Upper lobe of left lung (tissue), 6 donors: Measurements from ENCODE around the gene FAM229A. TPM values are rescaled to one million over a fixed set of nuclear protein-coding genes. Genes with fewer than 3 reads are reported as not detected.
A peak's percentile ranks its signal among the peaks of the same experiment; 100 is the strongest.

Experiments
- ATAC-seq, 2 donors: fragments of 200-7000 bp; cut with Tn5 transposase; one replicate each; pipeline ENCODE4 v1.9.1; 2022; ENCODE audit warnings: mild to moderate bottlenecking in 2 of 2, moderate library complexity in 2 of 2; ENCODE audit not compliant: low FRiP score in 2 of 2
- DNase-seq, 2 donors: peaks; one replicate each; pipeline ENCODE4 v3.0.0-alpha.2; 2019 to 2020
- H3K27ac ChIP-seq, 4 donors: fragments of 200-600 bp; sonication (generic); one replicate each; pipeline ENCODE4 v1.5.1; 2016 to 2019
- H3K27me3 ChIP-seq, 4 donors: fragments of 200-600 bp; sonication (generic); one replicate each; pipeline ENCODE4 v1.5.1; 2017 to 2019
- H3K36me3 ChIP-seq, 4 donors: fragments of 200-600 bp; sonication (generic); one replicate each; pipeline ENCODE4 v1.5.1; 2016 to 2019
- H3K4me1 ChIP-seq, 4 donors: fragments of 200-600 bp; sonication (generic); one replicate each; pipeline ENCODE4 v1.5.1; 2018 to 2019
- H3K4me3 ChIP-seq, 4 donors: fragments of 200-600 bp; sonication (generic); one replicate each; pipeline ENCODE4 v1.5.1; 2017 to 2019; ENCODE audit warnings: mild to moderate bottlenecking in 2 of 4, moderate library complexity in 1 of 4
- H3K9me3 ChIP-seq, 4 donors: fragments of 200-600 bp; sonication (generic); one replicate each; pipeline ENCODE4 v1.5.1; 2018 to 2019
- EP300 ChIP-seq, 4 donors: sonication (generic); formaldehyde crosslinking; IDR thresholded peaks; one replicate each; pipeline ENCODE4 v1.5.1; 2017; ENCODE audit warnings: antibody characterized with exemption in 4 of 4, control low read depth in 2 of 4
- POLR2A ChIP-seq, 4 donors: fragments of 450-650 bp; IDR thresholded peaks; one replicate each; pipeline ENCODE4 v1.5.1; 2016 to 2017; ENCODE audit warnings: antibody characterized with exemption in 4 of 4, mild to moderate bottlenecking in 2 of 4
- POLR2AphosphoS5 ChIP-seq, 2 donors: sonication (generic); formaldehyde crosslinking; IDR thresholded peaks; one replicate each; pipeline ENCODE4 v1.5.1; 2017; ENCODE audit warnings: antibody characterized with exemption in 2 of 2
- WGBS, 2 donors: methylation state at CpG; one replicate each; pipeline ENCODE4 v1.1.5; 2017 to 2018; 5-methylcytosine and 5-hydroxymethylcytosine counted together
- total RNA-seq, 6 donors: library from RNA; depleted of rRNA in 4 of 6; stranded (reverse); fragments of >200 nt in 4 of 6; gene quantifications; one replicate each; pipeline versions ENCODE4 v1.1.0 to v1.2.1, GENCODE V29; 2016 to 2021
- TF ChIP-seq, protein P1 (sequence below), 6 experiments: fragments of 450-650 bp in 4 of 6; fragments of 200-600 bp in 2 of 6; sonication (generic) in 2 of 6; IDR thresholded peaks; one replicate each; pipeline ENCODE4 v1.5.1; 2016 to 2019; ENCODE audit warnings: antibody characterized with exemption in 6 of 6
- donor health status: DM: no; HTN: no; CAD: no; lungs with moderate emphysema.
- donor health status: DM: no; HTN: yes; CAD: no; lungs with severe emphysema.

Gene FAM229A
- total RNA-seq, 6 donors from 2014 or later: 4.3 to 43.0 (median 10.5) TPM

DNA sequence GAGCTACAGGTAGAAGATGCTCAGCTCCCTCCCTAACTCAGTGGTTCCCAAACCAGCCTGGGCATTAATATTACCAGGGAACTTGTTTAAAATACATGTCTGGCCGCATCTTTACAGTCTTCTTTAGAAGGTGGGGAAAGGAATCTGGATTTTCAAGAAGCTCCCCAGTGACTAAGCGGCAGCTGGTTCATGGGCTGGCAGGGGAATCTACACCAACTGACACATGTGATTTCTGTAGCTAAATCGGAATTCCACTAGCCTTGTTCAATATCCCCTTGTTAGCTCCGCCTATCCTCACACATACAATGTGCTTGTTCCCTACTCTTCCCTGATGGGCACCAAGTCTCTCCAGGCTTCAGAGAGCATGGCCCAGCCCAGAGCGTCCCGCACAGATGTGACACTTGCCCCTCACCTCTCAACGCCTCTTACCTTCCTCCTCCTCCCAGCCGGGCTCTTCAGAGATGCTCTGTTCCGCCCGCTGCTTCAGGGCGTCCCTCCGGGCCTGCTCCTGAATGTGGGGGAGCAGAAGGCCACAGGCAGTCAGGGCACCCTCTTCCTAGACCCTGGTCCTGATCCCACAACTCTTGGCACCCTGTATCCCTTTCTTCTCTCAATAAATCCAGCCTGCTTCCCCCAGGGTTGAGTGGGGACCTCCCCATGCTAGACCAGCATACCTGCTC, 15.4 kb upstream of the FAM229A start:
- no peak for ATAC-seq
- no peaks in the 10 kb centered on the region for H3K27me3 ChIP-seq
- no peaks in the 10 kb centered on the region for H3K9me3 ChIP-seq
- 90% methylated on average over 12 of the region's 12 CpGs for whole genome bisulfite sequencing, 2 donors
- no peaks in the 10 kb centered on the region for H3K4me1 ChIP-seq
- peaks cover 45 to 100% (median 87%) of the 10 kb centered on the region in 4 donors for H3K36me3 ChIP-seq
- DNase-seq: peak in 1 of 2 donors; percentile 30
- TF ChIP-seq POLR2AphosphoS5 (IDR thresholded peaks at IDR 0.05) (no peak), POLR2A (IDR thresholded peaks at IDR 0.05) (no peak), EP300 (IDR thresholded peaks at IDR 0.05) (no peak)
- TF ChIP-seq, protein P1, sequence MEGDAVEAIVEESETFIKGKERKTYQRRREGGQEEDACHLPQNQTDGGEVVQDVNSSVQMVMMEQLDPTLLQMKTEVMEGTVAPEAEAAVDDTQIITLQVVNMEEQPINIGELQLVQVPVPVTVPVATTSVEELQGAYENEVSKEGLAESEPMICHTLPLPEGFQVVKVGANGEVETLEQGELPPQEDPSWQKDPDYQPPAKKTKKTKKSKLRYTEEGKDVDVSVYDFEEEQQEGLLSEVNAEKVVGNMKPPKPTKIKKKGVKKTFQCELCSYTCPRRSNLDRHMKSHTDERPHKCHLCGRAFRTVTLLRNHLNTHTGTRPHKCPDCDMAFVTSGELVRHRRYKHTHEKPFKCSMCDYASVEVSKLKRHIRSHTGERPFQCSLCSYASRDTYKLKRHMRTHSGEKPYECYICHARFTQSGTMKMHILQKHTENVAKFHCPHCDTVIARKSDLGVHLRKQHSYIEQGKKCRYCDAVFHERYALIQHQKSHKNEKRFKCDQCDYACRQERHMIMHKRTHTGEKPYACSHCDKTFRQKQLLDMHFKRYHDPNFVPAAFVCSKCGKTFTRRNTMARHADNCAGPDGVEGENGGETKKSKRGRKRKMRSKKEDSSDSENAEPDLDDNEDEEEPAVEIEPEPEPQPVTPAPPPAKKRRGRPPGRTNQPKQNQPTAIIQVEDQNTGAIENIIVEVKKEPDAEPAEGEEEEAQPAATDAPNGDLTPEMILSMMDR (IDR thresholded peaks at IDR 0.05): no peak
- no peak overlapping the region for H3K4me3 ChIP-seq
- H3K27ac ChIP-seq: no peak overlapping the region

DNA sequence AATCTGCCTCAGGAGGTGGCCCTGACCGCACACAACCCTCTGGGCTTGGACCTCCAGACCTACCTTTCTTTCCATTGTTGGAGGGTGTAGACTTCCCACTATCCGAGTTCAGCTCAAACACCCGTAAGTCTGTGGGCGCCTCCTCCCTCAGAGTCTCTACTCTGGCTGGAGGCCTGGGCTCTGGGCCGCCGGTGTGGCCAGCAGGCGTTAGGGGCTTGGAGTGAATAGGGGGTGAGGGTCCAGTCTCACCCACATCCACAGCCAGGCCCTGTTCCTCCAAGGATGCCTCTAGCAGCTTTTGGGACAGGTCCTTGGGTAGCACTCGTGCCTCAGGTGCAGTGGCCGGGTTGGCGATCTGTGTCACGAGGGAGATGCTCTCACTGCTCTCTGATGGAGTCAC, 13.9 kb upstream of the FAM229A start:
- Histone ChIP-seq H3K27ac (no peak overlapping the region), H3K4me1 (no peaks in the 10 kb centered on the region), H3K9me3 (no peaks in the 10 kb centered on the region), H3K27me3 (no peaks in the 10 kb centered on the region), H3K36me3 (peaks cover 49 to 98% (median 85%) of the 10 kb centered on the region in 4 donors), H3K4me3 (no peak overlapping the region)
- DNase-seq: peak in 1 of 2 donors; percentile 54
- ATAC-seq: no peak
- 88 to 93% methylated on average over 7 to 11 of the region's 11 CpGs for WGBS, 2 donors
- TF ChIP-seq POLR2A (IDR thresholded peaks at IDR 0.05) (no peak), EP300 (IDR thresholded peaks at IDR 0.05) (no peak), POLR2AphosphoS5 (IDR thresholded peaks at IDR 0.05) (no peak)
- TF ChIP-seq, protein P1 (IDR thresholded peaks at IDR 0.05): no peak

DNA sequence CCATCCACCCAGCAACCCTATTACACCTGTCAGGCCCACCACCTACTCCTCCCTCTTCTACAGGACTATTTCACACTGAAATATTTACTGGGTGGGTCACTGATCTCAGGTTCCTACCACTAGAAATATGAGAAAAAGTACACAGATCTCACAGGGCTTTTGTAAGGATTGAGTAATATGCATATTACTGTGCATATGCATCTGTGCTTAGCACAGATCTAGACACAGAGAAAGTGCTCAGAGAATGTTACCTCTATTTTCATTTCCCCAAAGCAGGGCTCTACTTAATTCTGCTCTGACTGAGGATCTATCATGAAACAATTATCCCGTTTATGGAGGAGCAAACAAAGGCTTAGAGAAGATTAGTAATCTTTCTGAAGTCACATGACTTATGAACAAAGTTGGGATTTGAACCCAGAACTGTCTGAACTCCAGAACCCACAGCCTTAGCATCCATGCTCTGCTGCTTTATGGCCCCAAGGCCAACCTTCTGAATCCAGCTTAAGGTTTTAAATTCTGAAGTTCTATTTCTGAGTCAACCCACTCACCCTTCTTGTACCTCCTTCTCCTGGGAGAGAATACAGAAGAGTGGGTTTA, 11.8 kb upstream of the FAM229A start:
- TF ChIP-seq EP300 (IDR thresholded peaks at IDR 0.05) (no peak), POLR2A (IDR thresholded peaks at IDR 0.05) (no peak), POLR2AphosphoS5 (IDR thresholded peaks at IDR 0.05) (no peak)
- TF ChIP-seq, protein P1 (IDR thresholded peaks at IDR 0.05): no peak

DNA sequence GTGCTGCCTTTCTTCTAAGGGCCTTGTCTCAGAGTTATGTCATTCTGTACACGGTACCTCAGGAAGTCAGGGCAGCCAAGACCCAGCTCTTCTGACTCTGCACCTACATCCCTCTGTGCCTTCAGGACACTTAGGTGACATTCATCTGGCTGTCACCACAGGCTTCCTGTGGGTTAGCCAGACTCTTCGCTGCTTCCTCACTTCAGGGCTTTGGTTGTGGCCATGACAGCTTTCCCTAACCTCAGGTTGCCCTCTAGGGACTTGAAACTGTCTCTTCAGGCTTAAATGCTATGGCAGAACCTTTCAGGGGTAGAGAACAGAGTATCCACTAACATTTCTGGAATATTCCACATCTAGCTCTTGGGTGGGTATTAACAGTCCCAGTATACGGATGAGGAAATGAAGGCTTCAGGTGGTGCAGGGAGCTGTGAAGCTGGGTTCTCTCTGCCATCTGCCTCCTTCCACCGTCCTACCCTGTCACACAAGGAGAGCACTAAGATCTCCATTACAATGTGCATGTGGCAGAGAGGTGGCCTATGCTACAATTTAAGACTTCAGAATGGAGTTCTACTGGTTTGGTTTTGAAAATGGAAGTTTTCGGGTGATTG, 10.0 kb upstream of the FAM229A start:
- ATAC-seq: no peak
- 76 to 79% methylated on average over 5 of the region's 5 CpGs for WGBS, 2 donors
- Histone ChIP-seq H3K27me3 (no peaks in the 10 kb centered on the region), H3K36me3 (peaks cover 28 to 90% (median 77%) of the 10 kb centered on the region in 4 donors), H3K27ac (no peak overlapping the region), H3K4me1 (no peaks in the 10 kb centered on the region), H3K4me3 (no peak overlapping the region), H3K9me3 (no peaks in the 10 kb centered on the region)
- no peak for DNase-seq
- TF ChIP-seq EP300 (IDR thresholded peaks at IDR 0.05) (no peak), POLR2AphosphoS5 (IDR thresholded peaks at IDR 0.05) (no peak), POLR2A (IDR thresholded peaks at IDR 0.05) (no peak)
- TF ChIP-seq, protein P1 (IDR thresholded peaks at IDR 0.05): no peak

More for the DNA sequence above, 11.8 kb upstream of the FAM229A start:
- ATAC-seq: no peak
- H3K27me3 ChIP-seq: no peaks in the 10 kb centered on the region
- no peak overlapping the region for H3K27ac ChIP-seq
- H3K4me3 ChIP-seq: no peak overlapping the region
- H3K4me1 ChIP-seq: no peaks in the 10 kb centered on the region
- H3K9me3 ChIP-seq: no peaks in the 10 kb centered on the region
- peaks cover 41 to 90% (median 77%) of the 10 kb centered on the region in 4 donors for H3K36me3 ChIP-seq
- no peak for DNase-seq
- 59 to 65% methylated on average over 1 of the region's 1 CpG for WGBS, 2 donors
